Rectal smooth muscle tissue (tissue), 1 donor: Measurements from ENCODE around the gene SLC38A9.
A peak's percentile ranks its signal among the peaks of the same experiment; 100 is the strongest.
"Not testable (repeated sequence)": the region's sequence is repeated elsewhere in the genome, so short reads cannot be mapped to it uniquely, and the experiment has no call there.

Experiments used
- H3K27ac ChIP-seq: one replicate; pipeline ENCODE4 v1.7.0; 2013; ENCODE audit warnings: low read depth, low read length, inconsistent platforms
- H3K27me3 ChIP-seq: one replicate; pipeline ENCODE4 v1.7.0; 2013; ENCODE audit warnings: low read length; ENCODE audit not compliant: control insufficient read depth, insufficient read depth
- H3K36me3 ChIP-seq: one replicate; pipeline ENCODE4 v1.7.0; 2013; ENCODE audit warnings: low read length; ENCODE audit not compliant: control insufficient read depth, insufficient read depth
- H3K4me1 ChIP-seq: one replicate; pipeline ENCODE4 v1.7.0; 2013; ENCODE audit warnings: low read length; ENCODE audit not compliant: control insufficient read depth, insufficient read depth
- H3K4me3 ChIP-seq: one replicate; pipeline ENCODE4 v1.7.0; 2013; ENCODE audit warnings: low read length
- H3K9ac ChIP-seq: one replicate; pipeline ENCODE4 v1.7.0; 2013; ENCODE audit warnings: low read length

The SLC38A9 gene, protein sequence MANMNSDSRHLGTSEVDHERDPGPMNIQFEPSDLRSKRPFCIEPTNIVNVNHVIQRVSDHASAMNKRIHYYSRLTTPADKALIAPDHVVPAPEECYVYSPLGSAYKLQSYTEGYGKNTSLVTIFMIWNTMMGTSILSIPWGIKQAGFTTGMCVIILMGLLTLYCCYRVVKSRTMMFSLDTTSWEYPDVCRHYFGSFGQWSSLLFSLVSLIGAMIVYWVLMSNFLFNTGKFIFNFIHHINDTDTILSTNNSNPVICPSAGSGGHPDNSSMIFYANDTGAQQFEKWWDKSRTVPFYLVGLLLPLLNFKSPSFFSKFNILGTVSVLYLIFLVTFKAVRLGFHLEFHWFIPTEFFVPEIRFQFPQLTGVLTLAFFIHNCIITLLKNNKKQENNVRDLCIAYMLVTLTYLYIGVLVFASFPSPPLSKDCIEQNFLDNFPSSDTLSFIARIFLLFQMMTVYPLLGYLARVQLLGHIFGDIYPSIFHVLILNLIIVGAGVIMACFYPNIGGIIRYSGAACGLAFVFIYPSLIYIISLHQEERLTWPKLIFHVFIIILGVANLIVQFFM

DNA sequence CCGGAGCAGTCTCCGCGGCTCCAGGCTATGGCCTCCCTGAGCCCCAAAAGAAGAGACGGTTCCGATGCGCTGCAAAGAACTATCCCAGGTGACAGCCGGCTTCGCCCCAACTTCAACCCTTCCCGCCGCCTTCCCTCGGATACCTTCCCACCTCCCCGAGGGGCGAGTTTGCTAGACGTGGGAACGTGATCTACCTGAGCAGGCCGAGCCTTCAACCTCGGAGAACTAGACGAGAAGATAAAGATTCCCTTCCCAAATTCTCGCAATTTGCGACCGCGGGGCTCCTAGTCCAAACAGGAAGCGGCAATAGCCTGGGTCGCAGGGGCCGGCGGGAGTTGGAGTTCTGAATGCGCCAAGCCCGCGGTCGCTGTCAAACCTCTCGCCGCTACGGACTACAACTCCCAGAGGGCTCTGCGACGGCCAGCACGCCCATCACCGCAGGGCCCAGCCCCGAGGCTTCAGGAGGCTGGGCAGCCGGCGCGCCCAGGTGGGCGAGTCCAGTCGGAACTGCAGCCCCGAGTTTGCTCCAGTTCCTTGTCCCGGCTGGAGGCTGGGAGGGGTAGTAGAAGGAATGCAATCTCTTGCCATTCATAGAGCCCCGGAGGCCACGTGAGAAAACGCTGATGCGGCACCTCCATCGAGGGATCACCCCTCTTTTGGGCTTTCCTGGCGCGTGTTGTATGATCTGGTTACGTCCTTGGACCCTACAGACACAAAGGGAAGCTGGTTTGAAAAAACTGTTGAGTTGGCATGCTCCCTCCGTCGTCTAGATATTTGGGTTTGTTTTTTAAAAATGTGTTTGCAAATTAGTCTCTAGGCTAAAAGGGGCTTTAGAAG lies at the start of gene SLC38A9:
Gene SLC38A9 (minus strand): TSS at position 302 of the 837 bp plus-strand sequence. CDS start 14,366 bp downstream, outside the sequence.
- peak within 1 kb of the TSS; percentile 75 for H3K9ac ChIP-seq
- H3K27me3 ChIP-seq: no peaks in the 10 kb centered on the region
- peak within 1 kb of the TSS; percentile 59 for H3K27ac ChIP-seq
- peaks cover 4% of the 10 kb centered on the region for H3K4me1 ChIP-seq
- peak within 1 kb of the TSS; percentile 95 for H3K4me3 ChIP-seq
- no peaks in the 10 kb centered on the region for H3K36me3 ChIP-seq

DNA sequence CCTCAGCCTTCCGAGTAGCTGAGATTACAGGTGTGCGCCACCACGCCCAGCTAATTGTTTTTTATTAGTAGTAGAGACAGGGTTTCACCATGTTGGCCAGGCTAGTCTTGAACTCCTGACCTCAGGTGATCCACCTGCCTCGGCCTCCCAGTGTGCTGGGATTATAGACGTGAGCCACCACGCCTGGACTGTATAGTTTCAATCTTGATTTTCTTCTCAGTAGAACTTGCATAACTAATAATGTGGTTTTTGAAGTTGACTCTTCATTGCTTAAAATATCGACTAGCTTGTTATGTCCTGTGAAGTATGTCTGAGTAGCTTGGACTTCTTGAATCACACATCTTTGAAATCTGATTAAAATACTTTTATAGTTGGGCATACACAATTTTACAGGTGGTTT lies 49.6 kb upstream of the SLC38A9 start:
- not testable (repeated sequence) for H3K36me3 ChIP-seq, H3K4me1 ChIP-seq, H3K9ac ChIP-seq, H3K27me3 ChIP-seq, H3K27ac ChIP-seq, H3K4me3 ChIP-seq

DNA sequence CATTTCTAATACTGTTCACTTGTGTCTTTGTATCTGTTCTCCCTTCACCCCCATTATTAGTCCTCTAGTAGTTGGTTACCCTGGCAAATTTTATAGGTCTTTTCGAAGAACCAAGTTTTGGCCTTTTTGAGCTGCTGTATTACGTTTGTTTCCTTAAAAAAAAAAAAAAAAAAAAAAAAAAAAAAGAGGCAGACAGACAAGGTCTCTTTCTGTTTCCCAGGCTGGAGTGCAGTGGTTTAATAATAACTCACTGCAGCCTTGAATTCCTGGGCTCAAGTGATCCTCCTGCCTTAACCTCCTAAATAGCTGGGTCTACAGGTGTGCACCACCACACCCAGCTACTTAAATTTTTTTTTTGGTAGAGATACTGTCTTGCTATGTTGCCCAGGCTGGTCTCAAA lies 46.6 kb upstream of the SLC38A9 start:
- H3K4me1 ChIP-seq: no peaks in the 10 kb centered on the region
- H3K36me3 ChIP-seq: no peaks in the 10 kb centered on the region
- no peak overlapping the region for H3K9ac ChIP-seq
- no peak overlapping the region for H3K4me3 ChIP-seq
- no peak overlapping the region for H3K27ac ChIP-seq
- H3K27me3 ChIP-seq: no peaks in the 10 kb centered on the region

DNA sequence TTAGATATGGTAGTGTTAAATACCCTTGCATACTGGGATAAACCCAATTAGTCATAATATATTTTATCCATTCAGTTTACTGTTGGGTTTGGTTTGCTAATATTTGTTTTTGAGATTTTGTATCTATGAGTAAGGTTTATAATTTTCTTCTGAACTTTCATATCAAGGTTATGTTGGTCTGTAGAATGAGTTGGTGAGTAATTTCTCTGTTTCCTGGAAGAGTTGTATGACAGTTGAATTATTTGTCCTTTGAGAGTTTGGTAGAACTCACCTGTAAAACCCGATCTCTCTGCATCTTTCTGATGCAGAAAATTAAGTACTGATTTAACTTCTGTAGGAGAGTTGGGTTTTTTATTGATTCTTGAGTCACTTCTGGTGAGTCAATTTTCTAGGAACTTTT lies 46.1 kb upstream of the SLC38A9 start:
- H3K27ac ChIP-seq: no peak overlapping the region
- H3K4me1 ChIP-seq: no peaks in the 10 kb centered on the region
- H3K27me3 ChIP-seq: no peaks in the 10 kb centered on the region
- H3K9ac ChIP-seq: no peak overlapping the region
- no peak overlapping the region for H3K4me3 ChIP-seq
- H3K36me3 ChIP-seq: no peaks in the 10 kb centered on the region

DNA sequence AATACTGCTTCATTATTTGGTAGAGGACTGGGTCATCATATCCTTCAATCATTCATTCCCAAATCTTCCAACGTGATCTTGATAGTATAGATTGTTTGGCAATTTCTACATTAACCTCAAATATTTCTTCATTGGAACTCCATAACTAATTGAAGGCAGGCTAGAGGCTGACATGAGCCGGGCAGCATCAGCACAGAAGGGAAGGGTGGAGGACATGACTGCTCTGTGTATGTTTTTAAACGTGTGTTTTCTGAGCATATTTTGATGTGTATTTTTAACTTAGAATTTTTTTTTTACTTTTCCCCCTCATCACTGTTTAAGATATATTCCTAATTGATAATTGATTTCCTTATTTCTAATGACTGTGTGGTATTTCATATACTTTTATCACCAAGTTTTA lies 38.4 kb upstream of the SLC38A9 start:
- H3K9ac ChIP-seq: no peak overlapping the region

DNA sequence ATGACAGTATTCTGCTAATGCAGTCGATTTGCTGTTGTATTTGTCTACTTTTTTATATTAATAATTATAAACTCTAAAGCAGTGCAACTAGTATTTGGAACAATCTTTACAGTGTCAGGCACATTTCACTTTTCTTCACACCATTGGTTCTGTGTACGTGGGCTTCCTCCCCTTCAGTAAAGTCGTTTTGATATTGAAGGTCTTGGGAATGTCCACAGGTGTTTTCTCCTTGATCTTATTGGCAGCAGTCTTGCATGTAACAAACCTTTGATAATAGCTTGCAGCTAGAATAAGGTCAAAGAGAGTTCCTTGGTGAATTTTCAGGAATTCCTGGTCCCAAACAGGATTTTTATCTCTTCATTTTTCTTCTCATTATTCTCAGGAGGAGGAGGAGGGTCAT lies 37.9 kb upstream of the SLC38A9 start:
- Histone ChIP-seq H3K27me3 (no peaks in the 10 kb centered on the region), H3K36me3 (no peaks in the 10 kb centered on the region), H3K27ac (no peak overlapping the region), H3K4me1 (no peaks in the 10 kb centered on the region), H3K9ac (no peak overlapping the region), H3K4me3 (no peak overlapping the region)

More for the DNA sequence above, 38.4 kb upstream of the SLC38A9 start:
- H3K27ac ChIP-seq: no peak overlapping the region
- no peak overlapping the region for H3K4me3 ChIP-seq
- H3K36me3 ChIP-seq: no peaks in the 10 kb centered on the region
- H3K4me1 ChIP-seq: no peaks in the 10 kb centered on the region
- no peaks in the 10 kb centered on the region for H3K27me3 ChIP-seq

DNA sequence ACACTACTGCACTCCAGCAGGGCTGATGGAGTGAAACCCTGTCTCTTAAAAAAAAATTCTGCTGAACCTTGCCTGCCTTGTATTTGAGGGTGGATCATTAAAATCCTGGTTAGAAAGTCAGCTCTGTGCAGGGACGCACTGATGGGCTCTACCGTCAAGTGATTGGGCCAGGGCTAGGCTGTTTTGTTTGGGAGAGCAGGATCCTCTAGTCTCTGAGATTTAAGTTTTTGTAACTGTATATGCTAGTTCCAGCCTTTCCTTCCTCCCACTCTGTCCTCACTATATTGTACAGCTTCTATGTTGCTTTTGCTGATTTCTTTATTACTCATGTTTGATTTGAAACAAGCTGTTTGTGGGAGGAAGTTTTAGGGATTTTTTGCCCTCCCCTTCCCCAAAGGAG lies 37.3 kb upstream of the SLC38A9 start:
- H3K27me3 ChIP-seq: no peaks in the 10 kb centered on the region
- no peak overlapping the region for H3K4me3 ChIP-seq
- H3K27ac ChIP-seq: no peak overlapping the region
- no peak overlapping the region for H3K9ac ChIP-seq
- H3K4me1 ChIP-seq: no peaks in the 10 kb centered on the region
- H3K36me3 ChIP-seq: no peaks in the 10 kb centered on the region

DNA sequence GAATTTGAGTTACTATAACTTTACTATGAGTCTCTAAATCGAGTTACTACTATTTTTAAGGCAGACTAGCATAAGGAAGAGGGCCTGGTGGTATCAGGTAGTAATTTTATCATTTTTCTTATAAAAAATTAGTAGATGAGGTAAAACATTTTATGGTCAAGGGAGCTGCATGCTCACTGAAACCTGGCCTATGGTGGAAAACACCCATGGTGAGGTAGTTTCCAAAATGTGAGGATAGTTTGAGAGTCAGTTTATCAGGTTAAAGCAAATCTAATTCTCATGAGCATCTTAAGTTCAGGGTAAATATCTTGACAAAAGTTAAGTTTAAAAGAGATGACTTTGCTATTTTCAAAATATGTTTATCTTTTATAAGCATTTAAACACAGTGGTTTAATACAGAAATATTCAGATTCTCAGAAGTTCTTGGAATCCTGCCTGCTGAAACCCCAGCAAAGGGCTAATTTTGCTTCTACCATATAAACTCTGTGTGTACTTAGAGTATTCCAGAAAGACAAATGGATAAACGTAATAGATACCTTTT lies 35.7 kb upstream of the SLC38A9 start:
- Histone ChIP-seq H3K36me3 (no peaks in the 10 kb centered on the region), H3K27me3 (no peaks in the 10 kb centered on the region), H3K4me1 (no peaks in the 10 kb centered on the region), H3K9ac (no peak overlapping the region), H3K4me3 (no peak overlapping the region), H3K27ac (no peak overlapping the region)

DNA sequence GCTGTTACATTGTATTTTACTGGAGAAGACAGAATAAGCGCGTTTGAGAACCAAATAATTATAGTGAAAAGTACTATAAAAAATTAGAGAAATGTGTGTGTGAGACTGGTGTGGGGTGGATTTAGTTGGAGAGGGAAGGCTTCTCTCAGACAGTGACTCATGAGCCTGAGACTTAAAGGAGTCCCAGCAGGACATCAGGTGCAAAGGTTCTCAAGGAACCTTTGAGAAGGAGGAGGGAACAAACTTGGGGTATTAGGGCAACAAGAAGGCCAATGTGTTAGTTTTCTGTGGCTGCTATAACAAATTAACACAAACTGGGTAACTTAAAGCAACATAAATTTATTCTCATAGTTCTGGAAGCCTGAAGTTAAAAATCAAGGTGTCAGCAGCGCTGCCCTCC lies 30.7 kb upstream of the SLC38A9 start:
- no peaks in the 10 kb centered on the region for H3K27me3 ChIP-seq
- no peaks in the 10 kb centered on the region for H3K36me3 ChIP-seq
- H3K9ac ChIP-seq: no peak overlapping the region
- H3K4me1 ChIP-seq: no peaks in the 10 kb centered on the region
- no peak overlapping the region for H3K27ac ChIP-seq
- no peak overlapping the region for H3K4me3 ChIP-seq

DNA sequence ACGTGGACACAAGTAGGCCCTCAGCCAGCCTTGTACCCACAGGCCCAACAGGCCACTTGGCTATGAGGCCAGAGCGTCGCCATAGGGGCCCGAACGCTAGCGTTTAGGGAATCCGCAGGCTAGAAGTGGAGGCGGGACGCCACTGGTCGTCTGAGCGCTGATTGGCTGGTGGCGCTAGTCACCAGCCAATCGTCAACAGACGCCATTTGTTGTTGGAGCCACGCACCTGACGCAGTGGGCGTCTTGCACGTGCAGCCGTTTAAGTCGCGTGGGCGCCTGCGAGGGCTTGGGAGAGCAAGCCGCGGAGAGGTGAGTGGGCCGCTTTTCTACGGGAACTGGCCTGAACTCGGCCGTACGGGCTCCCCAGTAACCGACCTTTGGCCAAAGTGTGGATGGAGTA lies 25.7 kb upstream of the SLC38A9 start, which contains the start of gene DDX4:
Gene DDX4 (plus strand): TSS at position 269 of the 400 bp plus-strand sequence. CDS start 903 bp downstream, outside the sequence.
- Histone ChIP-seq H3K9ac (no peak within 1 kb of the TSS), H3K27ac (no peak within 1 kb of the TSS), H3K36me3 (no peaks in the 10 kb centered on the region), H3K27me3 (no peaks in the 10 kb centered on the region), H3K4me1 (no peaks in the 10 kb centered on the region), H3K4me3 (no peak within 1 kb of the TSS)

DNA sequence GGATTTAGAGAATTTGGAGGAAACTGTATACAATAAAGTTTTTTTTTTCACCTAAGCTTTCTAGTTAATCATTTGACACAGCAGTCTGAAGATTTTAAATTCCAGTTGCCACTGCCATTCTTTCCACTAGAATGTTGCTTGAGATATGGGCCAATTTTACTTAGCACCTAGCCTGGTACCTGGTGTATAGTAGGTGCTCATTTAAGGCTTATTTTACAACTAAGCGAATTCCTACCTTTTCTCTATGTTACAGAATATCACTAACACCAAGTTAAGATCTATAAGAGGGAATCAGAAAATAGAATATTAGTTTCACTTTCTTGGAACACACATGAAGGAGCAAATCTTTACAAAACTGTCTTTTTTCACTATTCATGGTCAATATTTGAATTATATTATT lies 22.5 kb upstream of the SLC38A9 start:
- Histone ChIP-seq H3K36me3 (no peaks in the 10 kb centered on the region), H3K27ac (no peak overlapping the region), H3K9ac (no peak overlapping the region), H3K4me1 (no peaks in the 10 kb centered on the region), H3K27me3 (no peaks in the 10 kb centered on the region), H3K4me3 (no peak overlapping the region)

DNA sequence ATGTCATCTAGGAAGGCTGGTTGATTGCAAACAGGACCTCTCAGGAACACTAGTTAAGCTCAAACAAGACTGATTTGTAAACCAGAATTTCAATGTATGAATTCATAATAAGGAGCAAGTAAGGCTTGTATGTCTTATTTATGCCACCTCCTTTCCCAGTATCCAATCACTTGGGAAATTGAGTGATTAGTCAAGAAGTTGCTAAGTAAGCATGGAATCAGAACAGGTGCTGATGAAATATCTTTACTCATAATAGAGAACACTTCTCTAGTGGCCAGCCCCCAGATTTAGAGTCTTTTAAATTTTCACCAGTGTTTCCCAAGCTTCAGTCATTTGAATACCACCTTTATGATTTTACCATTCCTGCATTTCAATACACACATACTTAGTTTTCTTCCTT lies 20.5 kb upstream of the SLC38A9 start:
- H3K27ac ChIP-seq: no peak overlapping the region

More for the DNA sequence above, 20.5 kb upstream of the SLC38A9 start:
- Histone ChIP-seq H3K4me1 (no peaks in the 10 kb centered on the region), H3K27me3 (no peaks in the 10 kb centered on the region), H3K4me3 (no peak overlapping the region), H3K36me3 (no peaks in the 10 kb centered on the region), H3K9ac (no peak overlapping the region)
